Fibroblast of mammary gland (primary cell): ENCODE results near the gene UCHL3.
"Not testable (repeated sequence)": the region's sequence is repeated elsewhere in the genome, so short reads cannot be mapped to it uniquely, and the experiment has no call there.

Experiments
- DNase-seq: peaks from one replicate; pipeline ENCODE4 v3.0.0-alpha.2; 2010; ENCODE audit warnings: low read depth
- H3K4me3 ChIP-seq: 2 replicates; pipeline ENCODE4 v1.5.1; 2011; ENCODE audit warnings: low read depth, mild to moderate bottlenecking, low read length, moderate library complexity; ENCODE audit not compliant: control insufficient read depth
- CTCF ChIP-seq: conservative IDR thresholded peaks from 2 replicates; pipeline ENCODE4 v1.5.1; 2011; ENCODE audit warnings: low read depth, low read length, inconsistent platforms; ENCODE audit not compliant: control insufficient read depth, insufficient read depth

Gene UCHL3

GRCh38 chr13:75533861-75534260, 15.7 kb upstream of the UCHL3 start:
- no peak overlapping the region for H3K4me3 ChIP-seq
- DNase-seq: no peak
- no peak for TF ChIP-seq CTCF

GRCh38 chr13:75537401-75538365, 11.9 kb upstream of the UCHL3 start, which contains the start of gene COMMD6:
COMMD6 (minus strand) TSS chr13:75537841; CDS start chr13:75537805, 36 bp downstream.
- peak within 1 kb of the TSS; percentile 100 for H3K4me3 ChIP-seq
- no peak for TF ChIP-seq CTCF
- DNase-seq: peak; percentile 96

- peak; percentile 45 for DNase-seq
- no peak for TF ChIP-seq CTCF
- H3K4me3 ChIP-seq: no peak overlapping the region
Observed at GRCh38 chr13:75541287-75541686, 8.3 kb upstream of the UCHL3 start.

GRCh38 chr13:75541961-75542360, 7.6 kb upstream of the UCHL3 start:
- no peak for TF ChIP-seq CTCF
- no peak overlapping the region for H3K4me3 ChIP-seq
- no peak for DNase-seq

- peak; percentile 96 for DNase-seq
- no peak for TF ChIP-seq CTCF
- H3K4me3 ChIP-seq: no peak overlapping the region
Observed at GRCh38 chr13:75544681-75545330, 4.8 kb upstream of the UCHL3 start.

GRCh38 chr13:75545386-75545785, 4.2 kb upstream of the UCHL3 start:
- not testable (repeated sequence) for H3K4me3 ChIP-seq, DNase-seq

- DNase-seq: no peak
- H3K4me3 ChIP-seq: no peak overlapping the region
- no peak for TF ChIP-seq CTCF
Observed at GRCh38 chr13:75547917-75548316, 1.7 kb upstream of the UCHL3 start.
